Measurements from ENCODE around the gene PMS2. TPM values are rescaled to one million over a fixed set of nuclear protein-coding genes. Genes with fewer than 3 reads are reported as not detected.

Gene PMS2
- total and polyA plus RNA-seq, 9 of the 15 experiments (the other 6 are each of a cell fraction or from before 2014, with no cell fraction given) = 4.9 to 27.6 (median 16.5) TPM

GRCh38 chr7:6020371-6021286, 11.8 kb upstream of the PMS2 start:
- ATAC-seq (no peak), FAIRE-seq (no peak), DNase-seq (ENCODE audit: extremely low read depth in 1 of 4, low spot score in 3 of 4) (no peak)
- Histone ChIP-seq H3K9ac (ENCODE audit: insufficient read depth in 1 of 2, low read depth in 2 of 2, low read length in 2 of 2) (no peak overlapping the region), H2AFZ (ENCODE audit: low read depth, low read length) (no peak overlapping the region), H3K9me1 (ENCODE audit: control insufficient read depth, insufficient read depth, low read length) (peaks cover 6% of the 10 kb centered on the region), H3K9me3 (replicated peaks; ENCODE audit: control insufficient read depth, insufficient read depth, low read depth, low read length) (no peaks in the 10 kb centered on the region), H4K20me1 (replicated peaks; ENCODE audit: control insufficient read depth, insufficient read depth, low read length) (peaks cover 17% of the 10 kb centered on the region), H3K4me2 (ENCODE audit: insufficient read depth, low read length) (no peak overlapping the region), H3K27me3 (ENCODE audit: control insufficient read depth in 2 of 2, insufficient read depth in 2 of 2, low read length in 2 of 2) (no peaks in the 10 kb centered on the region), H3K79me2 (ENCODE audit: control insufficient read depth, insufficient read depth, low read length) (peaks cover 13% of the 10 kb centered on the region; the same call in 1 of the 3 replicates), H3K4me3 (no peak overlapping the region), H3K4me1 (replicated peaks in 1 of 2; ENCODE audit: control insufficient read depth in 2 of 2, insufficient read depth in 2 of 2, low read length in 2 of 2) (peaks cover 23 to 35% of the 10 kb centered on the region in 2 experiments; a peak in 4 of 5 replicates), H3K27ac (ENCODE audit: extremely low read depth, low read depth, low read length) (no peak overlapping the region), H3K36me3 (ENCODE audit: control insufficient read depth, insufficient read depth, low read length) (peaks cover 98% of the 10 kb centered on the region)
- WGBS (ENCODE audit: insufficient coverage, low coverage, missing lambda C conversion rate) = 89% methylated on average over 11 of the region's 11 CpGs
- in situ Hi-C loops (cut with MboI) = no loop called here
- intact Hi-C loops (cut with micrococcal nuclease) = no loop called here
- no peak for TF ChIP-seq FOXP1 (CRISPR knock-in tag; IDR thresholded peaks at IDR 0.05)
- no peak for TF ChIP-seq STAT5B (CRISPR knock-in tag; IDR thresholded peaks at IDR 0.05)
- no peak for TF ChIP-seq JUN (IDR thresholded peaks at IDR 0.05; ENCODE audit: borderline replicate concordance, low read depth, low read length)
- TF ChIP-seq JUN (CRISPR knock-in tag; IDR thresholded peaks at IDR 0.05; ENCODE audit: borderline replicate concordance) = no peak
- TF ChIP-seq POLR2AphosphoS2 (IDR thresholded peaks at IDR 0.05; ENCODE audit: low read length) = peak; percentile 64; the same call in 1 of the 2 replicates
- 0 out of 2 replicates have a peak, but pooled peaks have one; percentile 24 for TF ChIP-seq POLR2G (IDR thresholded peaks at IDR 0.05; ENCODE audit: low read depth, low read length)
- no peak for TF ChIP-seq E2F3 (CRISPR knock-in tag; IDR thresholded peaks at IDR 0.05)
- TF ChIP-seq MAFG (tag; conservative IDR thresholded peaks at IDR 0.05) = 0 out of 2 replicates have a peak, but pooled peaks have one; percentile 6
- ChIA-PET POLR2A (interaction anchor here (0.6 to 2.0 kb wide), 8 partner anchors 9 to 199 kb away, joined by 3 to 10 read pairs (median 4); partner anchors contain the start of genes AIMP2 and PMS2), CTCF (ENCODE audit: low intra/inter-chr PET ratio) (no interaction called here)
- no TSS peak for BruUV-seq (replicated peaks)
